Tibial nerve (tissue), 4 donors: Measurements from ENCODE around the gene PLPPR1.

ENCODE experiments used
- EP300 ChIP-seq, 2 donors: sonication (generic); formaldehyde crosslinking; IDR thresholded peaks; one replicate each; pipeline ENCODE4 v1.6.1; 2017; ENCODE audit warnings: antibody characterized with exemption in 2 of 2, mild to moderate bottlenecking in 1 of 2
- POLR2A ChIP-seq, 2 donors: fragments of 450-650 bp; IDR thresholded peaks; one replicate each; pipeline ENCODE4 v1.6.1; 2017; ENCODE audit warnings: antibody characterized with exemption in 2 of 2, mild to moderate bottlenecking in 2 of 2, moderate library complexity in 2 of 2
- TF ChIP-seq, protein P1 (sequence below), 5 experiments: fragments of 200-600 bp in 3 of 5; fragments of 450-650 bp in 2 of 5; sonication (generic) in 3 of 5; IDR thresholded peaks; one replicate each; pipeline ENCODE4 v1.5.1; 2016 to 2019; ENCODE audit warnings: antibody characterized with exemption in 5 of 5, mild to moderate bottlenecking in 3 of 5, moderate library complexity in 2 of 5

- no peak for TF ChIP-seq EP300 (IDR thresholded peaks at IDR 0.05)
- TF ChIP-seq, protein P1, sequence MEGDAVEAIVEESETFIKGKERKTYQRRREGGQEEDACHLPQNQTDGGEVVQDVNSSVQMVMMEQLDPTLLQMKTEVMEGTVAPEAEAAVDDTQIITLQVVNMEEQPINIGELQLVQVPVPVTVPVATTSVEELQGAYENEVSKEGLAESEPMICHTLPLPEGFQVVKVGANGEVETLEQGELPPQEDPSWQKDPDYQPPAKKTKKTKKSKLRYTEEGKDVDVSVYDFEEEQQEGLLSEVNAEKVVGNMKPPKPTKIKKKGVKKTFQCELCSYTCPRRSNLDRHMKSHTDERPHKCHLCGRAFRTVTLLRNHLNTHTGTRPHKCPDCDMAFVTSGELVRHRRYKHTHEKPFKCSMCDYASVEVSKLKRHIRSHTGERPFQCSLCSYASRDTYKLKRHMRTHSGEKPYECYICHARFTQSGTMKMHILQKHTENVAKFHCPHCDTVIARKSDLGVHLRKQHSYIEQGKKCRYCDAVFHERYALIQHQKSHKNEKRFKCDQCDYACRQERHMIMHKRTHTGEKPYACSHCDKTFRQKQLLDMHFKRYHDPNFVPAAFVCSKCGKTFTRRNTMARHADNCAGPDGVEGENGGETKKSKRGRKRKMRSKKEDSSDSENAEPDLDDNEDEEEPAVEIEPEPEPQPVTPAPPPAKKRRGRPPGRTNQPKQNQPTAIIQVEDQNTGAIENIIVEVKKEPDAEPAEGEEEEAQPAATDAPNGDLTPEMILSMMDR (IDR thresholded peaks at IDR 0.05) = no peak
- TF ChIP-seq POLR2A (IDR thresholded peaks at IDR 0.05) = no peak
These were observed 226.4 kb downstream of the PLPPR1 start for GRCh38 chr9:101254733-101255433.
